Astrocyte of the spinal cord (primary cell): Measurements from ENCODE around the gene IFNA6.
"Not testable (repeated sequence)": the region's sequence is repeated elsewhere in the genome, so short reads cannot be mapped to it uniquely, and the experiment has no call there.

Experiments
- DNase-seq: peaks from one replicate; pipeline ENCODE4 v3.0.0; 2011; ENCODE audit warnings: low read depth, low spot score
- H3K4me3 ChIP-seq: 2 replicates; pipeline ENCODE4 v1.5.1; 2011; ENCODE audit warnings: low read depth, mild to moderate bottlenecking, low read length, moderate library complexity
- in situ Hi-C: cut with HindIII; loops from 2 replicates; pipeline ENCODE4 v1.10.0; 2017; ENCODE audit warnings: low sequenced_read_pairs
- TF ChIP-seq, protein P1 (sequence below): IDR thresholded peaks from 2 replicates; pipeline ENCODE4 v1.5.1; 2012; ENCODE audit warnings: low read depth, mild to moderate bottlenecking, low read length, inconsistent platforms

The IFNA6 gene

GRCh38 chr9:21383627-21384026, 32.9 kb upstream of the IFNA6 start:
- in situ Hi-C loops: no loop called here
- TF ChIP-seq, protein P1, sequence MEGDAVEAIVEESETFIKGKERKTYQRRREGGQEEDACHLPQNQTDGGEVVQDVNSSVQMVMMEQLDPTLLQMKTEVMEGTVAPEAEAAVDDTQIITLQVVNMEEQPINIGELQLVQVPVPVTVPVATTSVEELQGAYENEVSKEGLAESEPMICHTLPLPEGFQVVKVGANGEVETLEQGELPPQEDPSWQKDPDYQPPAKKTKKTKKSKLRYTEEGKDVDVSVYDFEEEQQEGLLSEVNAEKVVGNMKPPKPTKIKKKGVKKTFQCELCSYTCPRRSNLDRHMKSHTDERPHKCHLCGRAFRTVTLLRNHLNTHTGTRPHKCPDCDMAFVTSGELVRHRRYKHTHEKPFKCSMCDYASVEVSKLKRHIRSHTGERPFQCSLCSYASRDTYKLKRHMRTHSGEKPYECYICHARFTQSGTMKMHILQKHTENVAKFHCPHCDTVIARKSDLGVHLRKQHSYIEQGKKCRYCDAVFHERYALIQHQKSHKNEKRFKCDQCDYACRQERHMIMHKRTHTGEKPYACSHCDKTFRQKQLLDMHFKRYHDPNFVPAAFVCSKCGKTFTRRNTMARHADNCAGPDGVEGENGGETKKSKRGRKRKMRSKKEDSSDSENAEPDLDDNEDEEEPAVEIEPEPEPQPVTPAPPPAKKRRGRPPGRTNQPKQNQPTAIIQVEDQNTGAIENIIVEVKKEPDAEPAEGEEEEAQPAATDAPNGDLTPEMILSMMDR: no peak
- no peak for DNase-seq
- no peak overlapping the region for H3K4me3 ChIP-seq

- TF ChIP-seq, protein P1: no peak
- H3K4me3 ChIP-seq: no peak overlapping the region
- in situ Hi-C loops: no loop called here
- DNase-seq: no peak
Measured at GRCh38 chr9:21381448-21382339, 31.0 kb upstream of the IFNA6 start.

DNA sequence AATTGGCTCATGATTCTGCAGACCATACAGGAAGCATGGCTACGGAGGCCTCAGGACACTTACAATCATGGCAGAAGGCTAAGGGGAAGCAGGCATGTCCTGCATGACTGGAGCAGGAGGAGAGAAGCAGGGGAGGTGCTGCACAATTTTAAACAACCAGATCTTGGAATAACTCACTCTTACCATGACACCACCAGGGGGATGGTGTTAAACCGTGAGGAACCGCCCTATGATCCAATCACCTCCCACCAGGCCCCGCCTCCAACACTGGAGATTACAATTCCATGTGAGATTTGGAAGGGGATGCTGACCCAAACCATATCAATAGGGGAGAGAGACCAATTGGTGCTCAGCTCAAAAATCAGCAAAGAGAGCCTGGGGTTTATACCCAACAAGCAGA, 20.8 kb upstream of the IFNA6 start:
- H3K4me3 ChIP-seq, DNase-seq, in situ Hi-C loops: not testable (repeated sequence)

- DNase-seq: no peak
- in situ Hi-C loops: no loop called here
- H3K4me3 ChIP-seq: no peak within 1 kb of the TSS
- TF ChIP-seq, protein P1: no peak
Measured at GRCh38 chr9:21367957-21368356, 17.3 kb upstream of the IFNA6 start, which contains the start of gene IFNA13. IFNA13 (minus strand) TSS chr9:21368057; CDS start chr9:21368010, 47 bp downstream.

DNA sequence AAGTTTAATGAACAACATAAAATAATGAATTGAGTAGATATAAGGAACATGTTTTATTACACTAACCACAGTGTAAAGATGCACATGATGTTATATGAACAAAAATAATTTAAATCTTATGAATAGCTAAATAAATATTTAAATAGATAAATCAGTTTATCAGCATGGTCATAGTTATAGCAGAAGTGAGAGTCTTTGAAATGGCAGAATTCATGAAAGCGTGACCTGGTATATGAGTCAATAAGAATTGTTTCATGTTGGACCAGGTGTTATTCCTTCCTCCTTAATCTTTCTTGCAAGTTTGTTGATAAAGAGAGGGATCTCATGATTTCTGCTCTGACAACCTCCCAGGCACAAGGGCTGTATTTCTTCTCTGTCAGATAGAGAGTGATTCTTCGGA, 16.5 kb upstream of the IFNA6 start:
- in situ Hi-C loops, H3K4me3 ChIP-seq, DNase-seq: not testable (repeated sequence)

DNA sequence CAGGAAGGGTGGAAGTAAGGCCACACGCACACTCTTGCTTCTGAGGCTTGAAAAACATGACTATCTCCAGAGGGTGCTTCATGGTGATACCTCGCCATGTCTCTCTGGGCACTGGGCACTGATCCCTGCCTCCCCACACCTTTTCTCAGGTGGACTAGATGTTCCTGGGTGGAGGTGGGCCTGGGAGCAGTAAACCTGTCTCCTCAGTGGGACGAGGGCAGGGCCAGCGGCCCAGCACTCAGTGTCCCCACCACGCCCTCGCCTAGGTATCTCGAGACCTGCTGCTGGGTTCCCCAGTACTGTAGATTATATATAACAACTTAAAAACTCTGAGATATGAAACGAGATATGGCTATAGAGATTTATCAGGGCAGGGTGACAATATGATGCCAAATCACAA, 11.6 kb upstream of the IFNA6 start:
- TF ChIP-seq, protein P1: no peak
- no peak for DNase-seq
- in situ Hi-C loops: no loop called here

GRCh38 chr9:21357479-21358460, 7.1 kb upstream of the IFNA6 start:
- TF ChIP-seq, protein P1: no peak
- DNase-seq: peak; percentile 4
- no peak overlapping the region for H3K4me3 ChIP-seq
- in situ Hi-C loops: no loop called here

More for the DNA sequence above, 11.6 kb upstream of the IFNA6 start:
- H3K4me3 ChIP-seq: no peak overlapping the region
